Prostate gland (tissue), 2 donors: ENCODE results near the gene TAF5.

Experiments
- CTCF ChIP-seq, 4 experiments: fragments of 200-600 bp in 2 of 4; fragments of 450-650 bp in 2 of 4; sonication (generic) in 2 of 4; IDR thresholded peaks; 1 replicate in 3 of 4; 2 replicates in 1 of 4; pipeline ENCODE4 v1.5.1; 2016 to 2019; ENCODE audit warnings: antibody characterized with exemption in 4 of 4, mild to moderate bottlenecking in 2 of 4, moderate library complexity in 2 of 4
- POLR2A ChIP-seq: fragments of 450-650 bp; IDR thresholded peaks from one replicate; pipeline ENCODE4 v1.6.1; 2016; ENCODE audit warnings: antibody characterized with exemption, mild to moderate bottlenecking
- POLR2AphosphoS5 ChIP-seq: sonication (generic); formaldehyde crosslinking; IDR thresholded peaks from one replicate; pipeline ENCODE4 v1.6.1; 2017; ENCODE audit warnings: antibody characterized with exemption

DNA sequence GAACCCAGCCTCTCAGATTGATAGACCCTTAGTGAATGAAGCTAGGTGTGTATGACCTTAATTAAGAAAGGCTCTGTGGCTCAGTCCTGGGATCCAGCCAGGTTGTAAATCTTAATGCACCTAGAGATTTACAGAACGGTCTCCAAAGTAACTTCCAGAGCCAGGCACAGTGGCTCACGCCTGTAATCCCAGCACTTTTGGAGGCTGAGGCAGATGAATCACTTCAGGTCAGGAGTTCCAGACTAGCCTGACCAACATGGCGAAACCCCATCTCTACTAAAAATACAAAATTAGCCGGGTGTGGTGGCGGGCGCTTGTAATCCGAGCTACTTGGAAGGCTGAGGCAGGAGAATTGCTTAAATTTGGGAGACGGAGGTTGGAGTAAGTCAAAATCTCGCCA lies 60.1 kb downstream of the TAF5 start:
- TF ChIP-seq POLR2A (no peak), CTCF (IDR thresholded peaks at IDR 0.05) (no peak), POLR2AphosphoS5 (no peak)
